GM12872 (cell line): Measurements from ENCODE around the gene STK39.

Source experiments
- CTCF ChIP-seq: IDR thresholded peaks from 3 replicates; pipeline ENCODE4 v1.5.1; 2011; ENCODE audit warnings: low read depth, mild to moderate bottlenecking, low read length, moderate library complexity; ENCODE audit not compliant: insufficient read depth

Gene STK39

GRCh38 chr2:168185583-168186274 is 61.7 kb downstream of the STK39 start:
- TF ChIP-seq CTCF = no peak

- TF ChIP-seq CTCF = no peak
Measured at GRCh38 chr2:168184681-168185513, 62.5 kb downstream of the STK39 start.

- TF ChIP-seq CTCF = no peak
Measured at GRCh38 chr2:168183308-168183997, 63.9 kb downstream of the STK39 start.

- no peak for TF ChIP-seq CTCF
Measured at GRCh38 chr2:168182550-168183249, 64.7 kb downstream of the STK39 start.

- no peak for TF ChIP-seq CTCF
Measured at GRCh38 chr2:168181825-168182224, 65.6 kb downstream of the STK39 start.

DNA sequence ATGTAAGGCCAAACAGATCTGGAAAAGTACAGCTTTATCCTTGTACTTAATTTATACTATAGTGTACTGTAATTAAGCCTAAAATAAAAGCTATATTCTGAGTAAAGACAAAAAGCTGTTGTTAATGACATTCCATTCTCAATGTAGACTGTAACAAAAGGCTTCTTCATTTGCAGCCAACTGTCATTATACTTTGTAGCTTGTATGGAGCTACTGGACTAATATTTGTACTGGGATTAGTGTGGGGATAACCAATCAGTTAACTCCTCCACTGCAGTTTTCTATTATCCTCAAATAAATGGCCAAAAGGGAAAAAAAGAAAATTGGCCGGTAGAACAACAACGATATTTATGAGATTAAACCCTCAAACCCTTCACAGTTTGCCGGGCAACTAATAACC is 66.5 kb downstream of the STK39 start:
- TF ChIP-seq CTCF = no peak

- no peak for TF ChIP-seq CTCF
Measured at GRCh38 chr2:168180483-168180882, 66.9 kb downstream of the STK39 start.
